Heart left ventricle (tissue), 13 donors: ENCODE measurements around the gene EDEM1.

Experiments used
- CTCF ChIP-seq, 12 donors: fragments of 200-600 bp; sonication (generic) in 4 of 12; IDR thresholded peaks; one replicate each; pipeline versions ENCODE4 v1.5.0 to v1.8.0; 2018 to 2022; ENCODE audit warnings: antibody characterized with exemption in 12 of 12, mild to moderate bottlenecking in 5 of 12
- POLR2A ChIP-seq, 2 donors: fragments of 450-650 bp; IDR thresholded peaks; one replicate each; pipeline ENCODE4 v1.6.1; 2017; ENCODE audit warnings: antibody characterized with exemption in 2 of 2, mild to moderate bottlenecking in 2 of 2, moderate library complexity in 2 of 2
- donor health status: ischemic (EF 13 %, LVEDD 7.1; RV severe dilation, severe dysfunction).
- donor health status: DM: no; HTN: yes; CAD: no.
- donor health status: DM: no; HTN: no; CAD: no.
- donor health status: ischemic (EF 25% LVEDD 6.9; RV normal size, moderate dysfunction).
- donor health status: ischemic (EF 25% LVEDD 5.7; RV mildly dilated, moderate dysfunction).
- donor health status: ischemic (EF 35%, LVEDD 5.7; RV mildly dilated, moderate dysfunction).
- donor health status: nonischemic (EF 11% LVEDD 7.7; RV severe dilation, severe dysfunction).
- donor health status: DM: yes; HTN: yes; CAD: no.
- donor health status: PGD.
- donor health status: ischemic (EF 29% LVEDD 5.4; RV normal size, mild dysfunction).
- donor health status: nonischemic (EF 23%, LVEDD 6.1; RV moderate dilation, normal function).

GRCh38 chr3:5221701-5222100 is 34.2 kb downstream of the EDEM1 start:
- TF ChIP-seq CTCF (IDR thresholded peaks at IDR 0.05) (no peak), POLR2A (IDR thresholded peaks at IDR 0.05) (no peak)
